DND-41 (cell line): ENCODE measurements around the gene GRAMD4.

Experiments
- EZH2 ChIP-seq: IDR thresholded peaks from 3 replicates; pipeline ENCODE4 v1.6.1; 2012; ENCODE audit warnings: borderline replicate concordance, low read depth, mild to moderate bottlenecking, moderate library complexity, low read length, inconsistent platforms; ENCODE audit not compliant: severe bottlenecking
- TF ChIP-seq, protein P1 (sequence below): IDR thresholded peaks from 2 replicates; pipeline ENCODE4 v1.5.1; 2012; ENCODE audit warnings: borderline replicate concordance, low read length, moderate library complexity, mild to moderate bottlenecking; ENCODE audit not compliant: poor library complexity, severe bottlenecking; ENCODE audit errors: extremely low read depth

DNA sequence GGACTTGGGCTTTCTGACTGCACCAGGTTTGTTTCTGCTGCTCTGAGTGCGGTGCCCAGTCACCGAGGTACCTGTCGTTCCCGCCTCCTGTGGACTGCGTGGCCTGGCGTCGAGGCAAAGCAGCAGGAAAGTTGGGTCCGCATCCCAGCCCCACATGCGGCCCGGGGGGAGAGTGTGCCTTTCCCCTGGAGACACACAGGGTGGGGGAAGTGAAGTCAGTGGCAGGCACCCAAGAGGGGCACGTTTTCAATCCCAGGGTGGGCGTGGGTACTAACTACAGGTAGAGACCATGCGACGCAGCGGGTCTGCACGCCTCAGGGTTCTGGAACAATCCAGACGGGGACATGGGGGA is 25.3 kb upstream of the GRAMD4 start:
- TF ChIP-seq, protein P1, sequence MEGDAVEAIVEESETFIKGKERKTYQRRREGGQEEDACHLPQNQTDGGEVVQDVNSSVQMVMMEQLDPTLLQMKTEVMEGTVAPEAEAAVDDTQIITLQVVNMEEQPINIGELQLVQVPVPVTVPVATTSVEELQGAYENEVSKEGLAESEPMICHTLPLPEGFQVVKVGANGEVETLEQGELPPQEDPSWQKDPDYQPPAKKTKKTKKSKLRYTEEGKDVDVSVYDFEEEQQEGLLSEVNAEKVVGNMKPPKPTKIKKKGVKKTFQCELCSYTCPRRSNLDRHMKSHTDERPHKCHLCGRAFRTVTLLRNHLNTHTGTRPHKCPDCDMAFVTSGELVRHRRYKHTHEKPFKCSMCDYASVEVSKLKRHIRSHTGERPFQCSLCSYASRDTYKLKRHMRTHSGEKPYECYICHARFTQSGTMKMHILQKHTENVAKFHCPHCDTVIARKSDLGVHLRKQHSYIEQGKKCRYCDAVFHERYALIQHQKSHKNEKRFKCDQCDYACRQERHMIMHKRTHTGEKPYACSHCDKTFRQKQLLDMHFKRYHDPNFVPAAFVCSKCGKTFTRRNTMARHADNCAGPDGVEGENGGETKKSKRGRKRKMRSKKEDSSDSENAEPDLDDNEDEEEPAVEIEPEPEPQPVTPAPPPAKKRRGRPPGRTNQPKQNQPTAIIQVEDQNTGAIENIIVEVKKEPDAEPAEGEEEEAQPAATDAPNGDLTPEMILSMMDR, result no peak
- TF ChIP-seq EZH2, result no peak
